Fibroblast of lung (primary cell): ENCODE measurements around the gene ZKSCAN1. TPM values are rescaled to one million over a fixed set of nuclear protein-coding genes. Genes with fewer than 3 reads are reported as not detected.

ENCODE experiments used
- DNase-seq, 2 donors: peaks; one replicate each; pipeline versions ENCODE4 v3.0.0 to v3.0.0-alpha.2; 2010; ENCODE audit warnings: low read depth in 2 of 2
- H2AFZ ChIP-seq: 2 replicates; pipeline ENCODE4 v1.5.1; 2012; ENCODE audit warnings: low read length, control low read depth, inconsistent platforms
- H3K27ac ChIP-seq: 2 replicates; pipeline ENCODE4 v1.5.1; 2011; ENCODE audit warnings: low read length, control low read depth; ENCODE audit not compliant: insufficient read depth
- H3K27me3 ChIP-seq: 2 replicates; pipeline ENCODE4 v1.5.1; 2011; ENCODE audit warnings: mild to moderate bottlenecking, low read length; ENCODE audit not compliant: control insufficient read depth, insufficient read depth
- H3K36me3 ChIP-seq: 2 replicates; pipeline ENCODE4 v1.5.1; 2011; ENCODE audit warnings: low read length; ENCODE audit not compliant: control insufficient read depth, insufficient read depth
- H3K4me1 ChIP-seq: 2 replicates; pipeline ENCODE4 v1.5.1; 2011; ENCODE audit warnings: low read length; ENCODE audit not compliant: control insufficient read depth, insufficient read depth; ENCODE audit errors: extremely low read depth
- H3K4me2 ChIP-seq: 2 replicates; pipeline ENCODE4 v1.5.1; 2011; ENCODE audit warnings: low read length, control low read depth; ENCODE audit not compliant: insufficient read depth; ENCODE audit errors: extremely low read depth
- H3K4me3 ChIP-seq, 4 experiments: fragments of 200-600 bp in 1 of 4; sonication (generic) in 1 of 4; replicated peaks in 1 of 4; 2 replicates each; pipeline ENCODE4 v1.5.1; 2011 to 2016; ENCODE audit warnings: low read length in 4 of 4, low read depth in 3 of 4, mild to moderate bottlenecking in 3 of 4, control low read depth in 2 of 4, inconsistent platforms in 1 of 4, mixed read lengths in 1 of 4; ENCODE audit not compliant: insufficient read depth in 1 of 4; ENCODE audit errors: control extremely low read depth in 1 of 4
- H3K79me2 ChIP-seq: 2 replicates; pipeline ENCODE4 v1.5.1; 2012; ENCODE audit warnings: mild to moderate bottlenecking, low read length, inconsistent platforms; ENCODE audit not compliant: control insufficient read depth, insufficient read depth
- H3K9ac ChIP-seq: 2 replicates; pipeline ENCODE4 v1.5.1; 2011; ENCODE audit warnings: mild to moderate bottlenecking, low read length, control low read depth; ENCODE audit not compliant: insufficient read depth
- H3K9me3 ChIP-seq: 2 replicates; pipeline ENCODE4 v1.5.1; 2012; ENCODE audit warnings: low read depth, low read length; ENCODE audit not compliant: control insufficient read depth, insufficient read depth
- H4K20me1 ChIP-seq: 2 replicates; pipeline ENCODE4 v1.5.1; 2011; ENCODE audit warnings: low read length; ENCODE audit not compliant: control insufficient read depth, insufficient read depth; ENCODE audit errors: extremely low read depth
- CTCF ChIP-seq, 2 donors: IDR thresholded peaks in 1 of 2; conservative IDR thresholded peaks in 1 of 2; 1 replicate in 1 of 2; 2 replicates in 1 of 2; pipeline ENCODE4 v1.5.1; 2011 to 2012; ENCODE audit warnings: low read length in 2 of 2, control low read depth in 1 of 2, inconsistent platforms in 1 of 2, low read depth in 1 of 2, mild to moderate bottlenecking in 1 of 2
- EZH2 ChIP-seq: IDR thresholded peaks from 2 replicates; pipeline ENCODE4 v1.5.1; 2012; ENCODE audit warnings: low read length, control low read depth, mild to moderate bottlenecking; ENCODE audit errors: missing control alignments
- polyA plus RNA-seq, 2 donors: library from polyadenylated mRNA; depleted of rRNA in 1 of 2; stranded (reverse) in 1 of 2; unstranded in 1 of 2; fragments of >200 nt; gene quantifications; 2 replicates each; pipeline ENCODE4 v1.2.1, GENCODE V29; 2011 to 2012; ENCODE audit warnings: missing spikeins in 1 of 2
- total RNA-seq: library from RNA; depleted of rRNA; stranded (reverse); fragments of >200 nt; gene quantifications from 2 replicates; pipeline ENCODE4 v1.2.1, GENCODE V29; 2014

The ZKSCAN1 gene
- total and polyA plus RNA-seq, 2 donors (not counting 1 experiment from before 2014, with no cell fraction given) = 25.3 to 50.2 TPM

GRCh38 chr7:100079024-100079560, 63.7 kb downstream of the ZKSCAN1 start:
- H3K27me3 ChIP-seq = no peaks in the 10 kb centered on the region
- H4K20me1 ChIP-seq = no peaks in the 10 kb centered on the region
- DNase-seq = no peak
- peaks cover 20% of the 10 kb centered on the region for H3K36me3 ChIP-seq
- H3K4me3 ChIP-seq = peak overlapping the region in 1 of 4 experiments; percentile 3
- H3K9ac ChIP-seq = no peak overlapping the region
- no peak overlapping the region for H3K27ac ChIP-seq
- H2AFZ ChIP-seq = no peak overlapping the region
- H3K9me3 ChIP-seq = no peaks in the 10 kb centered on the region
- no peak for TF ChIP-seq CTCF (conservative IDR thresholded peaks at IDR 0.05 in 1 of 2, IDR thresholded peaks at IDR 0.05 in 1 of 2; ENCODE audit: low read depth in 1 of 2, low read length in 2 of 2)
- TF ChIP-seq EZH2 = no peak
- H3K4me2 ChIP-seq = no peak overlapping the region
- peaks cover 43% of the 10 kb centered on the region for H3K79me2 ChIP-seq
- peaks cover 3% of the 10 kb centered on the region for H3K4me1 ChIP-seq

GRCh38 chr7:100080907-100081534, 65.6 kb downstream of the ZKSCAN1 start:
- Histone ChIP-seq H2AFZ (peak overlapping the region; percentile 16), H3K27me3 (no peaks in the 10 kb centered on the region), H3K4me3 (peak overlapping the region; percentile 91 to 99 (median 94)), H3K27ac (peak overlapping the region; percentile 93), H3K4me2 (peak overlapping the region; percentile 94), H3K36me3 (peaks cover 9% of the 10 kb centered on the region), H3K4me1 (peaks cover 4% of the 10 kb centered on the region), H4K20me1 (no peaks in the 10 kb centered on the region), H3K9me3 (no peaks in the 10 kb centered on the region), H3K79me2 (peaks cover 43% of the 10 kb centered on the region), H3K9ac (peak overlapping the region; percentile 92)
- TF ChIP-seq EZH2 = no peak
- DNase-seq = peak; percentile 9 to 31

- H3K4me1 ChIP-seq = peaks cover 5% of the 10 kb centered on the region
- TF ChIP-seq CTCF (conservative IDR thresholded peaks at IDR 0.05 in 1 of 2, IDR thresholded peaks at IDR 0.05 in 1 of 2; ENCODE audit: low read depth in 1 of 2, low read length in 2 of 2) = peak; percentile 64
- no peak for TF ChIP-seq EZH2
- H4K20me1 ChIP-seq = no peaks in the 10 kb centered on the region
- H3K36me3 ChIP-seq = peaks cover 6% of the 10 kb centered on the region
- H3K9ac ChIP-seq = peak within 1 kb of the TSS; percentile 92
- no peaks in the 10 kb centered on the region for H3K27me3 ChIP-seq
- H3K4me2 ChIP-seq = peak within 1 kb of the TSS; percentile 94
- peak within 1 kb of the TSS; percentile 91 to 99 (median 94) for H3K4me3 ChIP-seq
- DNase-seq = peak; percentile 99
- H3K9me3 ChIP-seq = no peaks in the 10 kb centered on the region
- H3K79me2 ChIP-seq = peaks cover 41% of the 10 kb centered on the region
- peak within 1 kb of the TSS; percentile 26 for H2AFZ ChIP-seq
- peak within 1 kb of the TSS; percentile 93 for H3K27ac ChIP-seq
These were observed 66.2 kb downstream of the ZKSCAN1 start, which contains the start of gene ZNF3 for GRCh38 chr7:100081535-100082102. Gene ZNF3, minus strand, starts transcription at chr7:100081723. Its CDS starts 4,366 bp downstream, at chr7:100077357.
